ENCODE results near the gene MRGPRD. TPM values are rescaled to one million over a fixed set of nuclear protein-coding genes. Genes with fewer than 3 reads are reported as not detected.

The MRGPRD gene
- total RNA-seq, 1 experiment from 2014 or later: not detected

DNA sequence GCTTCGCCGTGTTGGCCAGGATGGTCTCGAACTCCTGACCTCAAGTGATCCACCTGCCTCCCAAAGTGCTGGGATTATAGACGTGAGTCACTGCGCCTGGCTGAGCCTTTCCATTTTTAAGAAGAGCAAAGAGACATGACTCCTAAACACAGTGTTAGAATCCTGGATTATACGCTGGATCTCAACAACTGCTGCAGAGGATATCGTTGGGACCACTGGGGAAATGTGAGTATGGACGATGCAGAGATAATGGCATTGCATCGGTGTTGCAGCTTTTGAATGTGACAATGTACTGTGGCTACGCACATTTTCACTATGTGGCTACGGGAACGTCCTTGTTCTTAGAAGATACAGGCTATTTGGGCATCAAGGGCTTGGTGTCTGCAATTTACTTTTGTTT lies 26.0 kb upstream of the MRGPRD start:
- Histone ChIP-seq H3K4me2 (ENCODE audit: low read length) (no peak overlapping the region), H2AFZ (ENCODE audit: low read depth, low read length, poor library complexity, severe bottlenecking) (no peak overlapping the region), H4K20me1 (ENCODE audit: insufficient read depth) (no peaks in the 10 kb centered on the region), H3K9ac (ENCODE audit: low read length) (no peak overlapping the region), H3K4me3 (replicated peaks in 1 of 2; ENCODE audit: low read depth in 1 of 2, low read length in 2 of 2) (no peak overlapping the region), H3K27me3 (ENCODE audit: insufficient read depth, low read length) (no peaks in the 10 kb centered on the region), H3K4me1 (ENCODE audit: control insufficient read depth in 1 of 2, insufficient read depth in 2 of 2, low read length in 2 of 2) (peaks cover 38 to 50% of the 10 kb centered on the region in 2 experiments), H3K27ac (ENCODE audit: low read depth, low read length) (no peak overlapping the region), H3K9me2 (ENCODE audit: insufficient read depth) (no peaks in the 10 kb centered on the region), H3K36me3 (ENCODE audit: control insufficient read depth in 1 of 2, insufficient read depth in 2 of 2, low read length in 2 of 2) (no peaks in the 10 kb centered on the region), H3K9me3 (ENCODE audit: control insufficient read depth in 1 of 2, insufficient read depth in 1 of 2, low read depth in 1 of 2, low read length in 2 of 2) (no peaks in the 10 kb centered on the region), H3K79me2 (ENCODE audit: insufficient read depth, low read length) (no peaks in the 10 kb centered on the region)
- ATAC-seq (no peak), DNase-seq (ENCODE audit: low read depth, low spot score) (no peak)
- ChIA-PET RAD21 (ENCODE audit: low non-redundant PET in 1 of 2, low total read pairs in 2 of 2, uncharacterized antibody in 2 of 2, unreplicated experiment in 2 of 2) (no interaction called here), POLR2A (no interaction called here), CTCF (no interaction called here)
- BruUV-seq (replicated peaks): no TSS peak
- TF ChIP-seq POLR2A (IDR thresholded peaks at IDR 0.05; ENCODE audit: borderline replicate concordance, extremely low read depth, insufficient read depth, insufficient read length) (no peak), CEBPB (IDR thresholded peaks at IDR 0.05; ENCODE audit: low read depth) (no peak), POLR2AphosphoS5 (IDR thresholded peaks at IDR 0.05; ENCODE audit: low read depth, low read length) (no peak), CBX3 (IDR thresholded peaks at IDR 0.05; ENCODE audit: low read depth) (no peak), FOSL1 (IDR thresholded peaks at IDR 0.05; ENCODE audit: low read depth) (no peak)
- TF ChIP-seq, protein P1, sequence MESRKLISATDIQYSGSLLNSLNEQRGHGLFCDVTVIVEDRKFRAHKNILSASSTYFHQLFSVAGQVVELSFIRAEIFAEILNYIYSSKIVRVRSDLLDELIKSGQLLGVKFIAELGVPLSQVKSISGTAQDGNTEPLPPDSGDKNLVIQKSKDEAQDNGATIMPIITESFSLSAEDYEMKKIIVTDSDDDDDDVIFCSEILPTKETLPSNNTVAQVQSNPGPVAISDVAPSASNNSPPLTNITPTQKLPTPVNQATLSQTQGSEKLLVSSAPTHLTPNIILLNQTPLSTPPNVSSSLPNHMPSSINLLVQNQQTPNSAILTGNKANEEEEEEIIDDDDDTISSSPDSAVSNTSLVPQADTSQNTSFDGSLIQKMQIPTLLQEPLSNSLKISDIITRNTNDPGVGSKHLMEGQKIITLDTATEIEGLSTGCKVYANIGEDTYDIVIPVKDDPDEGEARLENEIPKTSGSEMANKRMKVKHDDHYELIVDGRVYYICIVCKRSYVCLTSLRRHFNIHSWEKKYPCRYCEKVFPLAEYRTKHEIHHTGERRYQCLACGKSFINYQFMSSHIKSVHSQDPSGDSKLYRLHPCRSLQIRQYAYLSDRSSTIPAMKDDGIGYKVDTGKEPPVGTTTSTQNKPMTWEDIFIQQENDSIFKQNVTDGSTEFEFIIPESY (IDR thresholded peaks at IDR 0.05; ENCODE audit: extremely low read depth, insufficient replicate concordance, low read length): no peak
- TF ChIP-seq, protein P2, sequence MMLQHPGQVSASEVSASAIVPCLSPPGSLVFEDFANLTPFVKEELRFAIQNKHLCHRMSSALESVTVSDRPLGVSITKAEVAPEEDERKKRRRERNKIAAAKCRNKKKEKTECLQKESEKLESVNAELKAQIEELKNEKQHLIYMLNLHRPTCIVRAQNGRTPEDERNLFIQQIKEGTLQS (IDR thresholded peaks at IDR 0.05): no peak
- intact Hi-C loops (cut with micrococcal nuclease): no loop called here

DNA sequence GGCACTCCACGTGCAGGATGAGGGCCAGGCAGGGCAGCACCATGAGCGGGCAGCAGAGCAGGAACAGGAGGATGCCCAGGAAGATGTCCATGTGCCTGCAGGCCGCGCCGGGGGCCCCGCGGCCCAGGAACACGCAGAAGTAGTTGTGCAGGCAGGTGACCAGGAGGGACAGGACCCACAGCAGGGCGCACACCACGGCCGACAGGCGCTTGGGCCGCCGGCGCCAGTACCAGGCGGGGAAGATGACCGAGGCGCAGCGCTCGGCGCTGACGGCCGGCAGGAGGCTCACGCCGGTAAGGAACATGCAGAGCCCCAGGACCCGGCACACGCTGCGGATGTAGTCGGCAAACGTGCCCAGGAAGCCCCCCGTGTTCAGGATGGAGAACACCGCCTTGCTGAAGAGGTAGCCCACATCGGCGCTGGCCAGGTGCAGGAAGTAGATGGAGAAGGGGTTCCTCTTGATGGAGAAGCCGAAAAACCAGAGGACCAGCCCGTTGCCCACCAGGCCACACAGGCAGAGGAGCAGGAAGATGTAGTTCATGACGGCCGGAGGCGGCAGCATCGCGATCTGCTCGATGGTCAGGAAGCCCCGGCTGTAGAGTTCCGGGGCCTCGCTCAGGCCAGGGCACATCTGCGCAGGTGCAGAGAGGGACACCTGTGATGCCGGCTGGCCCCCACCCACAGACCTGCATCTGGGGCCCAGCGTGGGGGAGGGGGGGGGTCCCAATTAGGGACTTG lies 25.0 kb upstream of the MRGPRD start:
- Histone ChIP-seq H3K4me3 (replicated peaks in 1 of 2; ENCODE audit: low read depth in 1 of 2, low read length in 2 of 2) (no peak overlapping the region), H3K9me3 (ENCODE audit: control insufficient read depth in 1 of 2, insufficient read depth in 1 of 2, low read depth in 1 of 2, low read length in 2 of 2) (no peaks in the 10 kb centered on the region), H3K4me2 (ENCODE audit: low read length) (no peak overlapping the region), H2AFZ (ENCODE audit: low read depth, low read length, poor library complexity, severe bottlenecking) (no peak overlapping the region), H4K20me1 (ENCODE audit: insufficient read depth) (no peaks in the 10 kb centered on the region), H3K27me3 (ENCODE audit: insufficient read depth, low read length) (no peaks in the 10 kb centered on the region), H3K9me2 (ENCODE audit: insufficient read depth) (no peaks in the 10 kb centered on the region), H3K4me1 (ENCODE audit: control insufficient read depth in 1 of 2, insufficient read depth in 2 of 2, low read length in 2 of 2) (peaks cover 31 to 44% of the 10 kb centered on the region in 2 experiments), H3K9ac (ENCODE audit: low read length) (no peak overlapping the region), H3K27ac (ENCODE audit: low read depth, low read length) (no peak overlapping the region; the same call in 1 of the 2 replicates), H3K79me2 (ENCODE audit: insufficient read depth, low read length) (no peaks in the 10 kb centered on the region), H3K36me3 (ENCODE audit: control insufficient read depth in 1 of 2, insufficient read depth in 2 of 2, low read length in 2 of 2) (no peaks in the 10 kb centered on the region)
- no peak for DNase-seq (ENCODE audit: low read depth, low spot score)
- ChIA-PET POLR2A (no interaction called here), RAD21 (ENCODE audit: low non-redundant PET in 1 of 2, low total read pairs in 2 of 2, uncharacterized antibody in 2 of 2, unreplicated experiment in 2 of 2) (no interaction called here), CTCF (no interaction called here)
- intact Hi-C loops (cut with micrococcal nuclease): no loop called here
- ATAC-seq: no peak
- no TSS peak for BruUV-seq (replicated peaks)
- TF ChIP-seq, protein P1 (IDR thresholded peaks at IDR 0.05; ENCODE audit: extremely low read depth, insufficient replicate concordance, low read length): no peak
- TF ChIP-seq, protein P3, sequence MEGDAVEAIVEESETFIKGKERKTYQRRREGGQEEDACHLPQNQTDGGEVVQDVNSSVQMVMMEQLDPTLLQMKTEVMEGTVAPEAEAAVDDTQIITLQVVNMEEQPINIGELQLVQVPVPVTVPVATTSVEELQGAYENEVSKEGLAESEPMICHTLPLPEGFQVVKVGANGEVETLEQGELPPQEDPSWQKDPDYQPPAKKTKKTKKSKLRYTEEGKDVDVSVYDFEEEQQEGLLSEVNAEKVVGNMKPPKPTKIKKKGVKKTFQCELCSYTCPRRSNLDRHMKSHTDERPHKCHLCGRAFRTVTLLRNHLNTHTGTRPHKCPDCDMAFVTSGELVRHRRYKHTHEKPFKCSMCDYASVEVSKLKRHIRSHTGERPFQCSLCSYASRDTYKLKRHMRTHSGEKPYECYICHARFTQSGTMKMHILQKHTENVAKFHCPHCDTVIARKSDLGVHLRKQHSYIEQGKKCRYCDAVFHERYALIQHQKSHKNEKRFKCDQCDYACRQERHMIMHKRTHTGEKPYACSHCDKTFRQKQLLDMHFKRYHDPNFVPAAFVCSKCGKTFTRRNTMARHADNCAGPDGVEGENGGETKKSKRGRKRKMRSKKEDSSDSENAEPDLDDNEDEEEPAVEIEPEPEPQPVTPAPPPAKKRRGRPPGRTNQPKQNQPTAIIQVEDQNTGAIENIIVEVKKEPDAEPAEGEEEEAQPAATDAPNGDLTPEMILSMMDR (IDR thresholded peaks at IDR 0.05 in 2 of 3, conservative IDR thresholded peaks at IDR 0.05 in 1 of 3; ENCODE audit: borderline replicate concordance in 1 of 3, insufficient read depth in 1 of 3, low read depth in 2 of 3, low read length in 2 of 3): no peak
- TF ChIP-seq EGR1 (IDR thresholded peaks at IDR 0.05; ENCODE audit: low read depth): no peak
- TF ChIP-seq SRF (IDR thresholded peaks at IDR 0.05; ENCODE audit: low read depth): no peak
- no peak for TF ChIP-seq SIN3A (IDR thresholded peaks at IDR 0.05; ENCODE audit: low read depth)
- TF ChIP-seq YY1 (IDR thresholded peaks at IDR 0.05; ENCODE audit: extremely low read depth, insufficient replicate concordance, low read depth, low read length): no peak
- no peak for TF ChIP-seq RAD21 (IDR thresholded peaks at IDR 0.05; ENCODE audit: low read depth)
- TF ChIP-seq POLR2AphosphoS5 (IDR thresholded peaks at IDR 0.05; ENCODE audit: low read depth, low read length): no peak
- TF ChIP-seq ELF1 (IDR thresholded peaks at IDR 0.05; ENCODE audit: borderline replicate concordance, low read depth): no peak

All from HCT116 (cell line).